GM18861 (cell line): ENCODE measurements around the gene TMEM255B.
"Not testable (repeated sequence)": the region's sequence is repeated elsewhere in the genome, so short reads cannot be mapped to it uniquely, and the experiment has no call there.

ENCODE experiments used
- ATAC-seq: cut with Tn5 transposase; IDR thresholded peaks from one replicate; pipeline ENCODE4 v1.9.1; 2021; ENCODE audit not compliant: unreplicated experiment

The TMEM255B gene

GRCh38 chr13:113748101-113748861 is 10.7 kb upstream of the TMEM255B start:
- no peak for ATAC-seq

DNA sequence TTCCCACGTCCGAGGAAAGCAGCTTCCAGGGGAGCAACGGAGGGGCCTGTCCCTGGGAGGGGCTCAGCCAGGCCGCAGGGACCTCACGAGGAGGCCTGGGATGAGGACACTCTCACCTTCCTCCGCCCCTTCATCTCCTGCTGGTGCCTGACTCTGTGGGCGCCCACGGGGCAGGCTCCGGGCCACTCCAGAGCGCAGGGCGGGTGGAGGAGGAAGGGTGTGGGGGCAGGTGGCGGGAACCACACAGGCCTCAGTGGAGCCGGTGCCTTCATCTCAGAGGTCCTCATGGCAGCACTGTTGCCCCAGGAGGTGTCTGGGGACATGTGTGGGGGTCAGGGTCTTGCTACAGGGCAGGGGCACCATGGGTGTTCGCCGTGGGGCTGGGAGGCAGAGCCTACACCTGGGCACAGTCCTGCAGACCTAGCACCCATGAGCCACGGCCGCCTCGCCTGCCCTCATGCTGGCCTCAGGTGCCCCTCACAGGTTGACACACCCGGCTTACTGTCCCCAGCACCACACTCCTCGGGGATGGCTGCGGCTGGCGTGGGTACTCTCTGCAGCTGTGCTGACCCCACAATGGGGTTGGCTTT is 10.1 kb upstream of the TMEM255B start:
- ATAC-seq = no peak

DNA sequence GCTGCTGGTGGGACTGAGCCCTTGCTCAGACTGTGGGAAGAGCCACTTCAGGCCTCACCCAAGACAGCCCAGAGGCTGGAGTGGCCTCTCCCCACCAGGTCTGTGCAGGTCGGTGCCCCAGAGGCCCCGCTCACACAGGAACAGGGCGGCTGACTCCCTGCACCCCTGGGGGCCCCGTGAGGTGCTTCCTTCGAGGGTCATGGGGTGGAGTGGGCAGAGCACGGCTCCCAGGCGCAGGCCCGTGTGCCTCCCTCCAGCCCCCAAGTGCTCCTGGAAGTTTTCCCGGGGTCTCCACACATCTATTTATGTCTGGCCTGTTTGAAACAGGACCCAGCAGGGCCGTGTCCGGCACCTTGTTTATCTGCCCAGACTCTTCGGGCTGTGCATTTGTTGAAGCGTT is 9.5 kb upstream of the TMEM255B start:
- ATAC-seq = no peak

DNA sequence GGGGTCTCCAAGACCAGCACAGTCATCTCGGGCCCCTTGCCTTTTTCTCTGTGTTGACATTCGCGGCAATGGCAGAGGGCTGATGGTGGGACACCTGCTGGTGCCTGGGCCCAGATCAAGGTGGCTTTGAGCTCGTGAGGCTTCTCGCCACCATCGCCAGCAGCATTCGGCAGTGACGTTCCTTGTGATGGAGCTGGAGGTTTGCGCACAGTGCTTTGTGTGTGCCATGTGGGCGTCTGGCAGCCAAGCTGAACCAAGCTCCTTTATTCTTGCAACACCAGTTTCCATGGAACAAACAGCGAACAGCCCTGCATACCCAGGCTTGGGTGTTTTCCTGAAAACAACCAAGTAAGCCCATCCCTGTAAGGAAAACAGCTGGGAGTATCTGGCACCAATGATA is 9.1 kb upstream of the TMEM255B start:
- ATAC-seq = no peak

GRCh38 chr13:113750554-113751399 is 8.2 kb upstream of the TMEM255B start:
- ATAC-seq = no peak

DNA sequence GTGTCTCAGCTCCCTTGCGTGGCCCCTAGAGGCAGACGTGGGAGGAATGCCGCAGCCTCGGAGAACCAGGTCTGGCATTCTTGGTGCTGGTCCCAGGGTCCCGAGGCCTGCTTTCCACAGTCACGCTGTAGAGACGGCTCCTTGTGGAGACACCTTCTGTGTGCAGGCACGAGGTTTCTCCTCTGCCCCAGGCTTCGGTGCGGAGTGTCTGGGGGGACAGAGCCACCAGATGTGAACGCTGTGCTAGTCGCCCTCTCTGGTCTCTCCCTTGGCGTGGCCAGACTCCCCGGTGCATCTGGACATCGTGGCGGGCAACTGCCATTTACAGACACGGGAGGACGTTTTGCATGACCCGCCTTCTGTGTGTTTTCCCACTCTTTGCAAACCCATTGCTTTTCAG is 7.5 kb upstream of the TMEM255B start:
- no peak for ATAC-seq

DNA sequence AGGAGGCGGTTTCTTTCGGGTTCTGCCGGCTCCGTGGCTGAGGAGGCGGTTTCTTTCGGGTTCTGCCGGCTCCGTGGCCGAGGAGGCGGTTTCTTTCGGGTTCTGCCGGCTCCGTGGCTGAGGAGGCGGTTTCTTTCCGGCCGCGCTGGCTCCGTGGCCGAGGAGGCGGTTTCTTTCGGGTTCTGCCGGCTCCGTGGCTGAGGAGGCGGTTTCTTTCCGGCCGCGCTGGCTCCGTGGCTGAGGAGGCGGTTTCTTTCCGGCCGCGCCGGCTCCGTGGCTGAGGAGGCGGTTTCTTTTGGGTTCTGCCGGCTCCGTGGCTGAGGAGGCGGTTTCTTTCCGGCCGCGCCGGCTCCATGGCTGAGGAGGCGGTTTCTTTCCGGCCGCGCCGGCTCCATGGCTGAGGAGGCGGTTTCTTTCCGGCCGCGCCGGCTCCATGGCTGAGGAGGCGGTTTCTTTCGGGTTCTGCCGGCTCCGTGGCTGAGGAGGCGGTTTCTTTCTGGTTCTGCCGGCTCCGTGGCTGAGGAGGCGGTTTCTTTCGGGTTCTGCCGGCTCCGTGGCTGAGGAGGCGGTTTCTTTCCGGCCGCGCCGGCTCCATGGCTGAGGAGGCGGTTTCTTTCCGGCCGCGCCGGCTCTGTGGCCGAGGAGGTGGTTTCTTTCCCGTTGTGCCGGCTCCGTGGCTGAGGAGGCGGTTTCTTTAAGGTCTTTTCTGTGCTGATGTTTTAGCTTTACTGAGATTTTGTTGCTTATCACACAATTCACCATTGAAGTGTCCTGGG is 6.6 kb upstream of the TMEM255B start:
- ATAC-seq = not testable (repeated sequence)

- ATAC-seq = no peak
Observed at GRCh38 chr13:113753171-113753570, 5.9 kb upstream of the TMEM255B start.

DNA sequence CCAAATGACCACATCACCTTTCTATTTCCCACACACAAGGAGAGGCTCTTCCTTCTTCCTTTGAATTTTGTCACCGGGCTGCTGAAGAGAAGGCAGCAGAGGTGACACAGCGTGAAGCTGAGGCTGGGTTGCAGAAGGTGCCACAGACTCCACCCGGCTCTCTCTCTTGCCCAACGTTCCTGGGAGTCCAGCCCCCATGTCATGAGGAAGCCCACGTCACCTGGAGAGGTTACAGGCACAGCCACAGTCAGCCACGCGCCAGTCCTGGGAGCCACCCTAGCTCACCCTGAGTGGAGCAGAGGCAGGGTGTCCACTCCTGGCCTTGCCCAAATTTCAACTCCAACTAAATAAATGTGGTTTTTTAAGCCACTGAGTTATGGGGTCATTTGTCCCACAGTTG is 4.8 kb upstream of the TMEM255B start:
- ATAC-seq = no peak

DNA sequence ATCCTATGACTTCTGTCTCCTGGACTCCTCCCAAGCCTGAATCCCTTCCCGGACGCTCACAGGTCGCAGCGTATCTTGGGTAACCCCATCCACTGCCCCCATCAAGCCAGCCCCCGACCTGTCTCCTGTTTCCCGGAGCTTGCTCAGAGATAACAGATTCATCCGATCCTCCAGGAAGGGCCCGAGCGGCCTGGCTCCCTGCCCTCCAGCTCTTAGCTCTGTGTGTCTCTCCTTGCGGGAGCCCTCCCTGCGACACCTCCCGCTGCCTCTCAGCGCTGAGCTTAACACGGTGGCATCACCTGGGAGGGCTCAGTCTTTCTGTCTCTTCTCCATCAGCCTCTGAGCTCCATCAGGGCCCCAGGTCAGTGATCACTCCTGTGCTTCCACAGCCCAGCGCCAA is 4.3 kb upstream of the TMEM255B start:
- no peak for ATAC-seq

GRCh38 chr13:113756441-113757097 is 2.5 kb upstream of the TMEM255B start:
- no peak for ATAC-seq

- no peak for ATAC-seq
Observed at GRCh38 chr13:113759525-113760137, 605 bp downstream of the TMEM255B start.

GRCh38 chr13:113761136-113761535 is 2.1 kb downstream of the TMEM255B start:
- no peak for ATAC-seq

DNA sequence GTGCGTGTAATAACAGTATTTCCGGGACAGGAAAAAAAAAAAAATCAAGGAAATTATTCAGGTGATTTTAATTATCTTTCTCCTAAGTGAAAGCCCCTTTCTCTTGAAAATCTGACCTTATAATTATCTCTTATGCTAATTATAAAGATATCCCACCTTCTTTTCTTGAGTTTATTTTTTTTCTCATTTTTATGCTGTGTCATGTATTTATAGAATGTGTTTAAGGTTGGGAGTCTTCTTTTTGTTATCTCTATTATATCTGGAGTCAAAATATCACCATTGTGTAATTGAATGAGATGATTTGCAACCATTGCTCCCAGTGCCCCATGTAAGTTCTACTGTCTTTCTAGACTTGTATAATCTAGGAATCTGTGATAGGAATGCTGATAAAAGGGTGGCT is 3.0 kb downstream of the TMEM255B start:
- no peak for ATAC-seq

DNA sequence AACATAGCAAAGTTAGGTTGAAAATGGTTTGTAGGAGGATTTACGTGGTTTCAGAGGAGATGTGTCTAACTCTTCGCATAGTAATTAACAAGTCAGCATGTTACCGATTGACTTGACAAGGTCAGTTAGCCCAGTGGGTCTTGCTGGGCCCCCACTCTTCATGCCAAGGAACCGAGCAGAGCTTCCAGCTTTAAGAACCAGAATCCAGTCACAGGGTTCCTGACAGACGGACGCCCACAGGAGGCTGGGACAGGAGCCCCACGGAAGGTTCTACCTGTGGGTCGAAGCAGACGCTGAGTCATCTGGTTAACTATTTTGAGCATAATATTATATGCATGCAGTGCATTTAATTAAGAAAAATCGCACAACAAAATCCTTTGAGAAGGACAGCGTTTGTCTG is 3.5 kb downstream of the TMEM255B start:
- ATAC-seq = no peak

- ATAC-seq = no peak
Observed at GRCh38 chr13:113763254-113763653, 4.2 kb downstream of the TMEM255B start.

DNA sequence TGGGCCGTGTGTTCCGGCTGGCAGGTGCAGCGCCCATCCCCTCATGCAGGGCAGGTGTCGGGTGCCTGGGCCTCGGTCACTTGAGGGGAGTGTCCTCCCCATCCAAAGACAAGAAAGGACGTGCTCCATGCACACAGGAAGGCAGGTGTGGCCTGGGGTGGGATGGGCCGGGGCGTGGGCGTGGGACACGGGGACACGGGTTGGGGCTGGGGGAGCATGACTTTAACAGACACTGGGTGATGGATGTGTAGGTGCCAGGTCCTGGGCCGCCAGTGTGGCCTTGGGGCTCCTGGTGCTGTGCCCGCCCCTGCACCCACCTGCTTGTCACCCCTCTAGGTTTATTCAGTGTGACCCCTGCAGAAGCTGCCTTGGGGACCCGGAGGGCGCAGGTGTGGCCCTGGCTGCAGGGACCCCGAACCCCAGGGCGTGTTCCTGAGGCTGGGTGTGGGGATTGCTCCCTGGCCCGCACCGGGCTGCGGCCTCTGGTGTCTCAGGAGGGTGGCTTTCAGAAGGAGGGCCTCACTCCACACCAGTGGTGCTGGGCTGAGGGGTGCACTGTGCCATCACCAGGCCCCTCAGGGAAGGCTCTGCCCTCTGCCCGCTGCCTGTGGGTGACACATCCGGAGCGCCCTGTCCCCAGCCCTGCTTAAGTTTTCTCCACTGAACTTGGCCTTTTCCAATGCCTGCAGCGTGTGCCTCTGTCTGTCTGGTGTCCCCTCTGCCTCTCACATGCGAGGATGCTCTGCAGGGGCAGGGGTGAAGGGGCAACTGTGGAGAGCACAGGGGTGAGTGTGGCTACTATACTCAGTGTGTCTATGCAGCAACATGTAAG is 5.2 kb downstream of the TMEM255B start:
- ATAC-seq = no peak

DNA sequence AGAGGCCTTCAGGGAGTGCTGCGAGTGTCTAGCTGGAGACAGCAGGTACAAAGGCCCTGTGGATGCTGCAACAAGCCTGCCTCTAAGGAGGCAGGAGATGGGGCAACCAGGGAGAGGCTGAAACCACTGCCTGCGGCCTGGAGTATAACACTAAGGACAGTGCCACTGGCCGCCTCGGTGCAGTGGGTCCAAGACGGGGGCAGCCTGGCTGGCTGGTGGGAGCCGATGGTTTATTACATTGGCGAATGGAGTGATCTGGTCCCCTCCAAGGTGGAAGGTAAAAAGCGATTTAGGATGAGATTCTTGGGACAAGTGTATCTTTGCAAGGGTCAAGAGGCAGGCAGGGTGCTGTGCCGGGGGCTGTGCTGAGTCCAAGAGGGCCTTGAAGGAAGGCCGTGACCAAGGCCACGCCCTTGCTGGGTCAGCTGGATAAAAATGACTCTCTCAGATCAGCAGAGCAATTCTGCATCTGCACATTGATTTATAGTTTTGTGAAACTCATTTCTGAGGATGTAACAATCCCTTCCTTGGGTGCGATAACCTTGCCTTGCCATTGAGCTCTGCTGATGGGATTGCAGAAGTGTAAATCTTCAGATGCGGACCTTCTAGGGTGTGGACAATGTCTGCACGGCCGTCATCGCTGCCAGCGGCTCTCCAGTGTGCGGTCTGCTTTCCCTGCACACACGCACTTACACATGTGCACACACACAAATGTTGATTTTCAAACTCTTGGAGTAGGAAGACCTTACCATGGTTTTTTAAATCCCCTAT is 6.0 kb downstream of the TMEM255B start:
- ATAC-seq = no peak

- ATAC-seq = no peak
Observed at GRCh38 chr13:113765564-113765910, 6.5 kb downstream of the TMEM255B start.
